ENCODE data around the gene PLCG2.

Gene PLCG2

DNA sequence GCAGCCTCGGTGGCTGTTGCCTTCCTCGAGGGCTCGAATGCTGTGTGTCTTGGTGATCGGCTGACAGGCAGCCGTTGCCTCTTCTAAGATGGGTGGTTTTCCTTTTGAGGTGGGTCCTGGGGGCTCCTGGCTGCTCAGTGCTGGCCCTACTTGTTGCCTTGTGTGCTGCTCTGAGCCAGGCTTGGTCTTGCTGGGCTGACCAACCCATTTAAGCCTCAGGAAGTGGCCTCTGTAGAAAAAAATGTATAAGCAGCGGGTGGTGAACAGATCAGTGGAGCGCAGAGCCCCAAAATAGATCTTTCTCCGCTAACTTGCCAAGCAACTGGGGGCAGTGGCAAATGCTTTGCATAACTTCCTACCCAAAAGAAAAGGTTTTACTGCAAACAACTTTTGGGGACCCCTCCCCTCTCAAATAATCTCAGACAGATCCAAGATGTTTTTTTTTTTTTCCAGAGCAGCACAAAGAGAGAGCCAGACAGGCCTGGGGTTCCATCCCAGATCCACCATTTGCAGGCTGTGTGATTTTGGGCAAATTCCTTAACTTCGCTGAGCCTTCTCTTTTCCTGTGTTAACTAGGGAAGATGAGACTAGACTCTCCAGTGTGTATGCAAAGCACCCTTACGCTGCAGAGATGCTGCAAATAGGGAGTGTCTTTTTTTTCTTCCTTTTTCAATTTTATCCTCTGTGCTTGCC lies 42.5 kb downstream of the PLCG2 start:
- TF ChIP-seq, protein P1, sequence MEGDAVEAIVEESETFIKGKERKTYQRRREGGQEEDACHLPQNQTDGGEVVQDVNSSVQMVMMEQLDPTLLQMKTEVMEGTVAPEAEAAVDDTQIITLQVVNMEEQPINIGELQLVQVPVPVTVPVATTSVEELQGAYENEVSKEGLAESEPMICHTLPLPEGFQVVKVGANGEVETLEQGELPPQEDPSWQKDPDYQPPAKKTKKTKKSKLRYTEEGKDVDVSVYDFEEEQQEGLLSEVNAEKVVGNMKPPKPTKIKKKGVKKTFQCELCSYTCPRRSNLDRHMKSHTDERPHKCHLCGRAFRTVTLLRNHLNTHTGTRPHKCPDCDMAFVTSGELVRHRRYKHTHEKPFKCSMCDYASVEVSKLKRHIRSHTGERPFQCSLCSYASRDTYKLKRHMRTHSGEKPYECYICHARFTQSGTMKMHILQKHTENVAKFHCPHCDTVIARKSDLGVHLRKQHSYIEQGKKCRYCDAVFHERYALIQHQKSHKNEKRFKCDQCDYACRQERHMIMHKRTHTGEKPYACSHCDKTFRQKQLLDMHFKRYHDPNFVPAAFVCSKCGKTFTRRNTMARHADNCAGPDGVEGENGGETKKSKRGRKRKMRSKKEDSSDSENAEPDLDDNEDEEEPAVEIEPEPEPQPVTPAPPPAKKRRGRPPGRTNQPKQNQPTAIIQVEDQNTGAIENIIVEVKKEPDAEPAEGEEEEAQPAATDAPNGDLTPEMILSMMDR (IDR thresholded peaks at IDR 0.05; ENCODE audit: borderline replicate concordance, extremely low read depth, low read length, poor library complexity, severe bottlenecking), result no peak
- TF ChIP-seq EZH2 (IDR thresholded peaks at IDR 0.05; ENCODE audit: borderline replicate concordance, low read depth, low read length, severe bottlenecking), result no peak
- Histone ChIP-seq H3K36me3 (ENCODE audit: insufficient read depth, low read length) (no peaks in the 10 kb centered on the region), H3K4me1 (ENCODE audit: insufficient read depth, low read length) (no peaks in the 10 kb centered on the region), H3K9ac (ENCODE audit: low read depth, low read length) (no peak overlapping the region), H2AFZ (ENCODE audit: low read depth, low read length) (no peak overlapping the region), H3K9me3 (ENCODE audit: insufficient read depth, low read length, severe bottlenecking) (no peaks in the 10 kb centered on the region), H3K79me2 (ENCODE audit: insufficient read depth, low read length) (no peaks in the 10 kb centered on the region), H3K4me3 (ENCODE audit: low read depth in 1 of 2, low read length in 2 of 2) (no peak overlapping the region), H3K4me2 (ENCODE audit: insufficient read depth, low read length) (no peak overlapping the region), H3K27me3 (ENCODE audit: insufficient read depth, low read length, poor library complexity) (peaks cover 8% of the 10 kb centered on the region), H4K20me1 (ENCODE audit: insufficient read depth, low read length) (no peaks in the 10 kb centered on the region), H3K27ac (ENCODE audit: low read length) (no peak overlapping the region)
- DNase-seq (no peak), ATAC-seq (ENCODE audit: insufficient read depth, low read depth) (no peak)

DNA sequence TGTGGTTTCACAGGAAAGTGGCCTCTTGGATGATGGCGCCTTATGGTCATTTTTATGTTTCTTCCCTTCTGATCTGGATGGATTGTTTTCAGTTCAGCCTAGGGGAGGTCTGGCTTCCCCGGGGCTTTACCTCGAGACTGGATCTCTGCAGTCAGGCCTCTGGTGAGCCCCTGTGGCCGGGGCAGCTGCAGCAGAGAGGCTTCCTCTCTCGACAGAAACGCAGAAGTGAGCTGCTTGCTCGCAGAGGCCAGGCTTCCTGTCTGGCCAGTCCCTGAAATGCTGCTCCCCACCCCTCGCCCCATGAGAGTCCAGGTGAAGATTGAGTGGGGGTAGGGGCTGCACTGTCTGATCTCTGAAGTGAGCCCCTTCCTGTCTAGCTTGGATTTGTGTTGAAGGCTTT lies 44.0 kb downstream of the PLCG2 start:
- Histone ChIP-seq H3K4me1 (ENCODE audit: insufficient read depth, low read length) (no peaks in the 10 kb centered on the region), H3K9me3 (ENCODE audit: insufficient read depth, low read length, severe bottlenecking) (no peaks in the 10 kb centered on the region), H4K20me1 (ENCODE audit: insufficient read depth, low read length) (no peaks in the 10 kb centered on the region), H2AFZ (ENCODE audit: low read depth, low read length) (no peak overlapping the region), H3K4me2 (ENCODE audit: insufficient read depth, low read length) (no peak overlapping the region), H3K9ac (ENCODE audit: low read depth, low read length) (no peak overlapping the region), H3K36me3 (ENCODE audit: insufficient read depth, low read length) (no peaks in the 10 kb centered on the region), H3K27ac (ENCODE audit: low read length) (no peak overlapping the region), H3K4me3 (ENCODE audit: low read depth in 1 of 2, low read length in 2 of 2) (no peak overlapping the region), H3K27me3 (ENCODE audit: insufficient read depth, low read length, poor library complexity) (peaks cover 8% of the 10 kb centered on the region), H3K79me2 (ENCODE audit: insufficient read depth, low read length) (no peaks in the 10 kb centered on the region)
- ATAC-seq (ENCODE audit: insufficient read depth, low read depth) (no peak), DNase-seq (no peak)
- no peak for TF ChIP-seq EZH2 (IDR thresholded peaks at IDR 0.05; ENCODE audit: borderline replicate concordance, low read depth, low read length, severe bottlenecking)
- TF ChIP-seq, protein P1 (IDR thresholded peaks at IDR 0.05; ENCODE audit: borderline replicate concordance, extremely low read depth, low read length, poor library complexity, severe bottlenecking), result no peak

DNA sequence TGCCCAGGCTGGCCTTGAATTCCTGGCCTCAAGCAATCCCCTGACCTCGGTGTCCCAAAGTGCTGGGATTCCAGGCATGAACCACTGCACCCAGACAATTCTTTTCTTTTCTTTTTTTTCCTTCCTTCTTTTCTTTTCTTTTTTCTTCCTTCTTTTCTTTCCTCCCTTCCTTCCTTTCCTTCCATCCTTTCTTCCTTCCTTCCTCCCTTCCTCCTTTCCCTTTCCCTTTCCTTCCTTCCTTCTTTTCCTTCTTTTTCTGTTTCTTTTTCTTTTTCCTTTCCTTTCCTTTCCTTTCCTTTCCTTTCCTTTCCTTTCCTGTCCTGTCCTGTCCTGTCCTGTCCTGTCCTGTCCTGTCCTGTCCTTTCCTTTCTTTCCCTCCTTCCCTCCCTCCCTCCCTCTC lies 44.6 kb downstream of the PLCG2 start:
- no peak overlapping the region for H3K9ac ChIP-seq (ENCODE audit: low read depth, low read length)
- no peak overlapping the region for H3K4me2 ChIP-seq (ENCODE audit: insufficient read depth, low read length)
- no peaks in the 10 kb centered on the region for H3K9me3 ChIP-seq (ENCODE audit: insufficient read depth, low read length, severe bottlenecking)
- DNase-seq (no peak), ATAC-seq (ENCODE audit: insufficient read depth, low read depth) (no peak)
- H3K4me1 ChIP-seq (ENCODE audit: insufficient read depth, low read length), result no peaks in the 10 kb centered on the region
- H3K79me2 ChIP-seq (ENCODE audit: insufficient read depth, low read length), result no peaks in the 10 kb centered on the region
- no peaks in the 10 kb centered on the region for H4K20me1 ChIP-seq (ENCODE audit: insufficient read depth, low read length)
- no peak overlapping the region for H2AFZ ChIP-seq (ENCODE audit: low read depth, low read length)
- TF ChIP-seq EZH2 (IDR thresholded peaks at IDR 0.05; ENCODE audit: borderline replicate concordance, low read depth, low read length, severe bottlenecking), result no peak
- TF ChIP-seq, protein P1 (IDR thresholded peaks at IDR 0.05; ENCODE audit: borderline replicate concordance, extremely low read depth, low read length, poor library complexity, severe bottlenecking), result no peak
- H3K4me3 ChIP-seq (ENCODE audit: low read depth in 1 of 2, low read length in 2 of 2), result no peak overlapping the region
- no peaks in the 10 kb centered on the region for H3K36me3 ChIP-seq (ENCODE audit: insufficient read depth, low read length)
- no peak overlapping the region for H3K27ac ChIP-seq (ENCODE audit: low read length)
- peaks cover 8% of the 10 kb centered on the region for H3K27me3 ChIP-seq (ENCODE audit: insufficient read depth, low read length, poor library complexity)

Data from DND-41 (cell line).